Stimulated activated CD4-positive, alpha-beta T cell treated with anti-CD3 and anti-CD28 coated beads, Interleukin-4, amount 100 ng/mL, for 24 hours (primary cell): ENCODE data around the gene MYT1.

Experiments used
- DNase-seq: peaks from one replicate; pipeline ENCODE4 v3.0.0-alpha.2; 2020

MYT1 gene

GRCh38 chr20:64253443-64253842, 89.2 kb downstream of the MYT1 start:
- no peak for DNase-seq

GRCh38 chr20:64254156-64254555, 89.9 kb downstream of the MYT1 start:
- no peak for DNase-seq

GRCh38 chr20:64254571-64255360, 90.5 kb downstream of the MYT1 start:
- no peak for DNase-seq

GRCh38 chr20:64255361-64256281, 91.4 kb downstream of the MYT1 start, which contains the start of gene PCMTD2:
PCMTD2 (plus strand) TSS chr20:64255748; CDS start chr20:64259966, 4,218 bp downstream.
- peak; percentile 81 for DNase-seq

GRCh38 chr20:64256282-64256935, 92.2 kb downstream of the MYT1 start:
- DNase-seq: no peak

GRCh38 chr20:64257107-64257757, 93.0 kb downstream of the MYT1 start:
- no peak for DNase-seq

- no peak for DNase-seq
Observed at GRCh38 chr20:64258071-64258823, 94.0 kb downstream of the MYT1 start.

GRCh38 chr20:64260239-64260638, 96.0 kb downstream of the MYT1 start:
- no peak for DNase-seq

GRCh38 chr20:64261138-64261537, 96.9 kb downstream of the MYT1 start:
- DNase-seq: no peak

GRCh38 chr20:64264091-64264490, 99.8 kb downstream of the MYT1 start:
- DNase-seq: no peak

- no peak for DNase-seq
Observed at GRCh38 chr20:64265201-64265600, 100.9 kb downstream of the MYT1 start.

- no peak for DNase-seq
Observed at GRCh38 chr20:64266988-64267387, 102.7 kb downstream of the MYT1 start.

GRCh38 chr20:64268174-64268573, 103.9 kb downstream of the MYT1 start:
- DNase-seq: no peak

- DNase-seq: no peak
Observed at GRCh38 chr20:64269604-64270411, 105.6 kb downstream of the MYT1 start.

- DNase-seq: no peak
Observed at GRCh38 chr20:64271636-64272035, 107.4 kb downstream of the MYT1 start.

- DNase-seq: no peak
Observed at GRCh38 chr20:64273109-64273508, 108.9 kb downstream of the MYT1 start.

GRCh38 chr20:64276817-64277216, 112.6 kb downstream of the MYT1 start:
- no peak for DNase-seq

- DNase-seq: no peak
Observed at GRCh38 chr20:64277571-64278316, 113.5 kb downstream of the MYT1 start.

GRCh38 chr20:64278317-64278681, 114.0 kb downstream of the MYT1 start:
- no peak for DNase-seq

- no peak for DNase-seq
Observed at GRCh38 chr20:64279826-64280459, 115.7 kb downstream of the MYT1 start.
